Colon (tissue), 2 donors: ENCODE data around the gene POLRMT.
"Not testable (repeated sequence)": the region's sequence is repeated elsewhere in the genome, so short reads cannot be mapped to it uniquely, and the experiment has no call there.

Experiments used
- FAIRE-seq: peaks from 2 replicates; lab custom pipeline; 2012; peaks lifted over from hg19 to GRCh38; lab: Jason Lieb, UNC
- donor health status: control.
- donor health status: control.

POLRMT gene

GRCh38 chr19:610801-611480 lies 22.4 kb downstream of the POLRMT start:
- FAIRE-seq, result no peak

- no peak for FAIRE-seq
These were observed 23.1 kb downstream of the POLRMT start for GRCh38 chr19:610071-610800.

DNA sequence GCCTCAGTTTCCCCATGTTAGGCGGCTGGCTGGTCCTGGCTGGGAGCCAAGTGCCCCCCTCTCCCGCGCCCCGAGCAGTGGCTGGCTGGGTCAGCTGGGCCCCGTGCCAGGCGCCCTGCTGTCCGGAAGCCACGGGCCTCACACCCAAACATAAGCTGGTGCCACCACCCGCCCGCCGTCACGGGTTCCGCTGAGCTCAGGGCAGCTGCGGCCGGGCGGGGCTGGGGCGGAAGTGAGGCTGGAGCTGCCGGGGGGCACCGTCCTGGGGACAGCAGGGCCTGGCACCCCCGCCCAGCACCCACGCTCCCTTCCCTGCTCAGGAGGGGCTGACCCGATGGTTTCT lies 24.4 kb downstream of the POLRMT start:
- no peak for FAIRE-seq

GRCh38 chr19:608155-609003 lies 25.0 kb downstream of the POLRMT start:
- no peak for FAIRE-seq

DNA sequence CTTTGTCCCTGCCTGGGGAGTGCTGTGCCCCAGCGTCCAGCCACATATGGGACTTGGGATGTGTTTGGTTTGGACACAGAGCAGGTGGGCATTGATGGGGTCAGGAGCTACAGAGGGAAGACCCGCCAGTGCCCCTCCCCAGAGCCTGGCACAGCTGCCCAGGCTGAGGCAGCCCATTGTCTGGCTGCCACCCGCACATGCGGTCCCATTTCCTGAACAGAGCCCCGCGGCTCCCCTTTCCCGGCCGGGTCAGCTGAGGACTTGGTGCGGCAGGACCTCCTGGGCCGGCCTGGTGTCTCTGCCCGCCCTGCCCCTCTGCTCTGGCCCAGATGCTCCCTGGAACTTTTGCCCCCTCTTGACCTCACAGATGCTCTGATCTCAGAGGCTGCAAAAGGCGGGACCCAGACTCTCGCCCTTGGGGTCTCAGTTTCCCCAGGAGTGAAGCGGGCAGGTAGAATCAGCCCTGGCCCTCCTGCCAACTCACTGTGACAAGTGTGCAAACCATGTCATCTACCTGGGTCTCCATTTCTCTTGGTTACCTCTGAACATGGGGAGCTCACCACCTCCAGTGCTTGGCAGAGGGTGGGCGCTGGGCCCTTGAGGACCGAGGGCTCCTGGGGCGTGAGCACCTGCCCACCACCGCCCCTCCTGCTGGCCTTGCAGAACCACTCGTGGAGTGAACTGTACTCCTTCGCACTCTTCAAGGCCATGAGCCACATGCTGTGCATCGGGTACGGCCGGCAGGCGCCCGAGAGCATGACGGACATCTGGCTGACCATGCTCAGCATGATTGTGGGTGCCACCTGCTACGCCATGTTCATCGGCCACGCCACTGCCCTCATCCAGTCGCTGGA lies 25.8 kb downstream of the POLRMT start:
- no peak for FAIRE-seq

DNA sequence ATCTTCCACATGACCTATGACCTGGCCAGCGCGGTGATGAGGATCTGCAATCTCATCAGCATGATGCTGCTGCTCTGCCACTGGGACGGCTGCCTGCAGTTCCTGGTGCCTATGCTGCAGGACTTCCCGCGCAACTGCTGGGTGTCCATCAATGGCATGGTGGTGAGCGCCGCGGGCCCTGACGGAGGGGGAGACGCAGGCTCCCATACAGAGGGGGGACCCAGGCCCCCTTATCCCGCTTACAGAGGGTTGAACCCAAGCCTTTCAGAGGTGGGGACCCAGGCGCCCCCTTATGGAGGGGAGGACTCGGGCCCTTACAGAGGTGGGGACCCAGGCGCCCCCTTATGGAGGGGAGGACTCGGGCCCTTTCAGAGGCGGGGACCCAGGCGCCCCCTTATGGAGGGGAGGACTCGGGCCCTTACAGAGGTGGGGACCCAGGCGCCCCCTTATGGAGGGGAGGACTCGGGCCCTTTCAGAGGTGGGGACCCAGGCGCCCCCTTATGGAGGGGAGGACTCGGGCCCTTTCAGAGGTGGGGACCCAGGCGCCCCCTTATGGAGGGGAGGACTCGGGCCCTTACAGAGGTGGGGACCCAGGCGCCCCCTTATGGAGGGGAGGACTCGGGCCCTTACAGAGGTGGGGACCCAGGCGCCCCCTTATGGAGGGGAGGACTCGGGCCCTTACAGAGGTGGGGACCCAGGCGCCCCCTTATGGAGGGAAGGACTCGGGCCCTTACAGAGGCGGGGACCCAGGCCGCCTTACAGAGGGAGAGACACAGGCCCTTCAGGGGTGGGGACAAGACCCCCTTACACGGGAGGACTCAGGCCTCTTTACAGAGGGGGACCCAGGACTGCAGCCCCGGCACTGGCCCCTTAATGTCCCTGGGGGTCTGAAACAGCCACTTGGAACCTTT lies 28.0 kb downstream of the POLRMT start:
- FAIRE-seq, result not testable (repeated sequence)

GRCh38 chr19:604355-604754 lies 29.0 kb downstream of the POLRMT start:
- no peak for FAIRE-seq

- not testable (repeated sequence) for FAIRE-seq
These were observed 29.6 kb downstream of the POLRMT start for GRCh38 chr19:603779-604178.

DNA sequence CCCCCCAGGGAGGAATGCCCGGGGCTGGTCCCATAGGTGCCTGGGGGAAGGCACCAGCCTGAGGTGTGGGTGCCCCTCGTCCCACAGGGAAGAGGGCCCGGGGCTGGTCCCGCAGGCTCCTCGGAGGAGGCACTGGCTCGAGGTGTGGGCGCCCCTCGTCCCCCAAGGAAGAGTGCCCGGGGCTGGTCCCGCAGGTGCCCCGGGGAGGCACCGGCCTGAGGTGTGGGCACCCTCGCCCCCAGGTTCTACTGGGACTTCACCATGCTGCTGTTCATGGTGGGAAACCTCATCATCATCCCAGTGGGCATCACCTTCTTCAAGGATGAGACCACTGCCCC lies 30.1 kb downstream of the POLRMT start:
- FAIRE-seq, result not testable (repeated sequence)

DNA sequence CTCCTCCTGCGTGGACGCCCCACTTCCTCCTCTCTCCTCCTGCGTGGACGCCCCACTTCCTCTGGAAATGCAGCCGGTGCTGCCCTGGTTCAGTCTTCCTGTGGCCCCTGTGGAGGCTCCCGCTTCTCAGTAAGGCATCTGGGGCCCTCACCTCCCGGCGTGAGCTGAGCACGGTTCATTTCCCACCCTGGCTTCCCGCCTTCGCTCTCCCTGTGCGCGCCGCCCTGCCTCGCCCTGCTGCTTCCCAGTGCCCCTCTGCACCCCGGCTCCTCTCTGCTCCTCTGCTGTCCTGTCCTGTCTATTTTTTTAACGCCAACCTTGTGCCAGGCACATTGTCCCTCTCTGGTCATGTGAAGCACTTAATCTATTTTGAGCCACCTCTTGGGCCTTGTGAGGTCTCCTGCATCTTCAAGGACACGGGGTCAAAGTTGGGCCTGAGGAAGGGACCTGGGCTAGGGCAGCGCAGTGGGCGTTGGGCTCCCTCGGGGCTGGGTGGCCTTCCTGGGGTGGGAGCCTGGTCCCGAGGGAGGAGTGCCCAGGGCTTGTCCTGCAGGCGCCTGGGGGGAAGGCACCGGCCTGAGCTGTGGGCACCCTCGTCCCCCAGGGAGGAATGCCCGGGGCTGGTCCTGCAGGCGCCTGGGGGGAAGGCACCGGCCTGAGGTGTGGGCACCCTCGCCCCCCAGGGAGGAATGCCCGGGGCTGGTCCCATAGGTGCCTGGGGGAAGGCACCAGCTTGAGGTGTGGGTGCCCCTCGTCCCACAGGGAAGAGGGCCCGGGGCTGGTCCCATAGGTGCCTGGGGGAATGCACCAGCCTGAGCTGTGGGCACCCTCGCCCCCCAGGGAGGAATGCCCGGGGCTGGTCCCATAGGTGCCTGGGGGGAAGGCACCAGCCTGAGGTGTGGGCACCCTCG lies 30.7 kb downstream of the POLRMT start:
- FAIRE-seq, result no peak

- FAIRE-seq, result no peak
These were observed 31.5 kb downstream of the POLRMT start for GRCh38 chr19:601790-602189.

- FAIRE-seq, result no peak
These were observed 32.0 kb downstream of the POLRMT start for GRCh38 chr19:601310-601709.

DNA sequence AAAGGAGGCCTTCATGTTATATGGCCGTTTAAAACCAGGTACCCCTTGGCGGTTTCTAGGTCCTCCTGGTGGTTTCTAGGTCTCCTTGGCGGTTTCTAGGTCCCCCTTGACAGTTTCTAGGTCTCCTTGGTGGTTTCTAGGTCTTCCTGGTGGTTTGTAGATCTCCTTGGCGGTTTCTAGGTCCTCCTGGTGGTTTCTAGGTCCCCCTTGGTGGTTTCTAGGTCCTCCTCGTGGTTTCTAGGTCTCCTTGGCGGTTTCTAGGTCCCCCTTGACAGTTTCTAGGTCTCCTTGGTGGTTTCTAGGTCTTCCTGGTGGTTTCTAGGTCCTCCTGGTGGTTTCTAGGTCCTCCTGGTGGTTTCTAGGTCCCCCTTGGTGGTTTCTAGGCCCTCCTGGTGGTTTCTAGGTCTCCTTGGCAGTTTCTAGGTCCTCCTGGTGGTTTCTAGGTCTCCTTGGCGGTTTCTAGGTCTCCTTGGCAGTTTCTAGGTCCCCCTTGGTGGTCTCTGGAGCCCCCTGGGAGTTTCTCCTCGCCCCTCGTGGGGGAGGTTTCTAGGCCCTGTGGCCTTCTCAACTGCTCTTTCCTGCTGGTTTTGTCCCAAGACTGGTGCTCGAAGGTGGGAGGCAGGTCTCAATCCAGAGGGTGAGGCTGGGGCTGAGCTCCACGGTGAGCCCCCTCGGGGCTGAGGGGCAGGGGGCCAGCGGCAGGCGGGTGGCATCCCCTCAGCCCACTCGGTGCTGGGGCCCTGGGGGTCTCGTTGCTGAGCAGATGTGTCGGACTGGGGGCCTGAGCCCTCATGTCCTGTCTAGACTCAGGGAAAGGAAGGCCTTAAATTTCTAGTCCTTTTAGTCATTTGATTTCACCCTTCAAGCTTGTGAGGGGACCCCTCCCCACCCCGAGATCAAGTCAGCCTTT lies 35.7 kb downstream of the POLRMT start:
- no peak for FAIRE-seq

- FAIRE-seq, result no peak
These were observed 37.1 kb downstream of the POLRMT start for GRCh38 chr19:596263-596655.

- no peak for FAIRE-seq
These were observed 37.7 kb downstream of the POLRMT start for GRCh38 chr19:595326-596262.

- no peak for FAIRE-seq
These were observed 39.0 kb downstream of the POLRMT start for GRCh38 chr19:594265-594870.

GRCh38 chr19:593505-593904 lies 39.8 kb downstream of the POLRMT start:
- no peak for FAIRE-seq
